C4-2B (cell line): ENCODE results near the gene RACGAP1.

Experiments
- ZFX ChIP-seq: fragments of 450-650 bp; IDR thresholded peaks from 2 replicates; pipeline ENCODE4 v1.6.1; 2017
- TF ChIP-seq, protein P1 (sequence below): fragments of 450-650 bp; conservative IDR thresholded peaks from 2 replicates; pipeline ENCODE4 v1.5.1; 2017; ENCODE audit warnings: mild to moderate bottlenecking

GRCh38 chr12:50014342-50014741 is 11.0 kb downstream of the RACGAP1 start:
- TF ChIP-seq, protein P1, sequence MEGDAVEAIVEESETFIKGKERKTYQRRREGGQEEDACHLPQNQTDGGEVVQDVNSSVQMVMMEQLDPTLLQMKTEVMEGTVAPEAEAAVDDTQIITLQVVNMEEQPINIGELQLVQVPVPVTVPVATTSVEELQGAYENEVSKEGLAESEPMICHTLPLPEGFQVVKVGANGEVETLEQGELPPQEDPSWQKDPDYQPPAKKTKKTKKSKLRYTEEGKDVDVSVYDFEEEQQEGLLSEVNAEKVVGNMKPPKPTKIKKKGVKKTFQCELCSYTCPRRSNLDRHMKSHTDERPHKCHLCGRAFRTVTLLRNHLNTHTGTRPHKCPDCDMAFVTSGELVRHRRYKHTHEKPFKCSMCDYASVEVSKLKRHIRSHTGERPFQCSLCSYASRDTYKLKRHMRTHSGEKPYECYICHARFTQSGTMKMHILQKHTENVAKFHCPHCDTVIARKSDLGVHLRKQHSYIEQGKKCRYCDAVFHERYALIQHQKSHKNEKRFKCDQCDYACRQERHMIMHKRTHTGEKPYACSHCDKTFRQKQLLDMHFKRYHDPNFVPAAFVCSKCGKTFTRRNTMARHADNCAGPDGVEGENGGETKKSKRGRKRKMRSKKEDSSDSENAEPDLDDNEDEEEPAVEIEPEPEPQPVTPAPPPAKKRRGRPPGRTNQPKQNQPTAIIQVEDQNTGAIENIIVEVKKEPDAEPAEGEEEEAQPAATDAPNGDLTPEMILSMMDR, result no peak
- TF ChIP-seq ZFX, result no peak
